Measurements from ENCODE around the gene ABHD17C. TPM values are rescaled to one million over a fixed set of nuclear protein-coding genes. Genes with fewer than 3 reads are reported as not detected.
A peak's percentile ranks its signal among the peaks of the same experiment; 100 is the strongest.

Gene ABHD17C
- total and polyA plus RNA-seq, 2 donors from 2014 or later, result 18.8 to 20.6 TPM

DNA sequence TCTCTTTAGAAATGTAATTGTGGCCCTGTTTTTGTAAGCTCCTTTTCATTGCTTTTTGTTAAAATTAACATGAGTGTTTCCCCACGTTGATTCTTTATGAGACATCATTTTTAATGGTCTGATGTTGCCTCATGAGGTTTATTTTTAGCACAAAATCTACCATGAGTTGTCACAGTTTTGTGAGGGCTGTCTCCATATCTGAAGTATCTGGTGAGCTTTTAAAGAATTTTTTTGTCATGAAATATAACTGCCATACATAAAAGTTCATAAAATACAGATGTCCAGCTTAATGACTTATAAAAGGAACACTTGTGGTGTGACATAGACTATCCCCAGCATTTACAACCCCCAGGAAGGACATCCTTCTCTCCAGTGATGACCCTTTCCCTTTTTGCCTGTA, 49.7 kb downstream of the ABHD17C start:
- H3K4me1 ChIP-seq (ENCODE audit: control insufficient read depth in 2 of 3, insufficient read depth in 2 of 3, low read depth in 1 of 3, low read length in 3 of 3), result peaks cover 0 to 3% (median 0%) of the 10 kb centered on the region in 3 donors
- no peak for FAIRE-seq
- no peaks in the 10 kb centered on the region for H3K27me3 ChIP-seq (ENCODE audit: control insufficient read depth, insufficient read depth, low read length)
- H3K4me3 ChIP-seq (ENCODE audit: low read length in 3 of 3), result no peak overlapping the region
- no peaks in the 10 kb centered on the region for H3K36me3 ChIP-seq (ENCODE audit: control insufficient read depth in 2 of 3, insufficient read depth in 3 of 3, low read length in 3 of 3)
- no peaks in the 10 kb centered on the region for H3K9me3 ChIP-seq (ENCODE audit: control insufficient read depth in 2 of 3, insufficient read depth in 1 of 3, low read length in 3 of 3)
- no peak overlapping the region for H3K27ac ChIP-seq (ENCODE audit: low read depth in 2 of 2, low read length in 2 of 2)
- no peak overlapping the region for H3K9ac ChIP-seq (ENCODE audit: low read length in 3 of 3)
- intact Hi-C loops (cut with DNase I), result no loop called here
- peak in 1 of 5 donors; percentile 48 for DNase-seq
- no peak for TF ChIP-seq CTCF (IDR thresholded peaks at IDR 0.05; ENCODE audit: borderline replicate concordance, extremely low read depth, insufficient read depth)

GRCh38 chr15:80745888-80746287, 50.8 kb downstream of the ABHD17C start:
- FAIRE-seq, result no peak
- intact Hi-C loops (cut with DNase I), result no loop called here
- Histone ChIP-seq H3K9ac (ENCODE audit: low read length in 3 of 3) (no peak overlapping the region), H3K4me1 (ENCODE audit: control insufficient read depth in 2 of 3, insufficient read depth in 2 of 3, low read depth in 1 of 3, low read length in 3 of 3) (peaks cover 0 to 3% (median 0%) of the 10 kb centered on the region in 3 donors), H3K27me3 (ENCODE audit: control insufficient read depth, insufficient read depth, low read length) (no peaks in the 10 kb centered on the region), H3K4me3 (ENCODE audit: low read length in 3 of 3) (no peak overlapping the region), H3K36me3 (ENCODE audit: control insufficient read depth in 2 of 3, insufficient read depth in 3 of 3, low read length in 3 of 3) (no peaks in the 10 kb centered on the region), H3K9me3 (ENCODE audit: control insufficient read depth in 2 of 3, insufficient read depth in 1 of 3, low read length in 3 of 3) (no peaks in the 10 kb centered on the region), H3K27ac (ENCODE audit: low read depth in 2 of 2, low read length in 2 of 2) (no peak overlapping the region)
- DNase-seq, result no peak
- TF ChIP-seq CTCF (IDR thresholded peaks at IDR 0.05; ENCODE audit: borderline replicate concordance, extremely low read depth, insufficient read depth), result no peak

DNA sequence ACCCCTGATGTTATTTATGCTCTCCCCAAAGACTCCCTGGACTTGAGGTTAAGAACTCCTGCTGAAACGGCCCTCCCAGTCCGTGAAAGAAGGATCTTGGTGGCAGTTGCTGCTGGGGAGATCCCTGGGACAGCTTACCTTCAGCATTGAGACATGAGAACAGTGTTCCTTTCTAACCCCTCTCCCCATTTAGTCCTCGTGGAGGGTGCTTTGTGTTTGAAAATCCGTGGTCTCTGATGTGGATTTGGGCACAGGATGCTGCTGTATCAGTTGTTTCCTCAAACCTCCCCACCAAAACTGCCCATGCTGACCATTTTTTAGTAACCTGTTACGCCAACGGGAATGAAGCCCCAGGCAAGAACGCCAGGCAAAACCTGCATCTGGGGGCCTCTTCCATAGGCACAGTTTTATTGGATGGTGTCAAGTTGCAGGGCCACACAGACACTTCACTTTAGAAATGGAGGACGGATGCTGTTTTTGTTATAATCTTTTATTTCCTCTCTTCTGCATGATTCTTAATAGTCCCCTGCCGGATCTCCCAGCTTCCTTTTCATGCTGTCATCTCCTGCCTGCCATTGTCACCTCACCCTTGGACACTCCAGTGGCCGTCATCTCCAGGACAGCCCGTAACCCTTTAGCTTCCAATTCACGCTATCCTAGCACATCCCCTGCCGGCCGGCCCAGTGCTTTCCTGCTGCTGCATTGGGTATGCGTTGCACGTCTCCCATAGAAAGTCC, 52.4 kb downstream of the ABHD17C start:
- Histone ChIP-seq H3K9me3 (ENCODE audit: control insufficient read depth in 2 of 3, insufficient read depth in 1 of 3, low read length in 3 of 3) (no peaks in the 10 kb centered on the region), H3K9ac (ENCODE audit: low read length in 3 of 3) (no peak overlapping the region), H3K36me3 (ENCODE audit: control insufficient read depth in 2 of 3, insufficient read depth in 3 of 3, low read length in 3 of 3) (no peaks in the 10 kb centered on the region), H3K27me3 (ENCODE audit: control insufficient read depth, insufficient read depth, low read length) (no peaks in the 10 kb centered on the region), H3K4me1 (ENCODE audit: control insufficient read depth in 2 of 3, insufficient read depth in 2 of 3, low read depth in 1 of 3, low read length in 3 of 3) (peaks cover 0 to 3% (median 0%) of the 10 kb centered on the region in 3 donors), H3K27ac (ENCODE audit: low read depth in 2 of 2, low read length in 2 of 2) (no peak overlapping the region), H3K4me3 (ENCODE audit: low read length in 3 of 3) (peak overlapping the region in 1 of 3 donors; percentile 27)
- peak in 4 of 5 donors; percentile 45 to 66 (median 55) for DNase-seq
- intact Hi-C loops (cut with DNase I), result no loop called here
- FAIRE-seq, result no peak
- no peak for TF ChIP-seq CTCF (IDR thresholded peaks at IDR 0.05; ENCODE audit: borderline replicate concordance, extremely low read depth, insufficient read depth)

Data from kidney (tissue), 14 donors.